K562 (cell line): Measurements from ENCODE around the gene VIM. TPM values are rescaled to one million over a fixed set of nuclear protein-coding genes. Genes with fewer than 3 reads are reported as not detected.

Experiments
- BRCA1 ChIP-seq, 2 experiments: fragments of 450-650 bp in 1 of 2; sonication (generic) in 1 of 2; formaldehyde crosslinking in 1 of 2; IDR thresholded peaks; 2 replicates each; pipeline versions ENCODE4 v1.5.0 to v1.6.1; 2017 to 2020; ENCODE audit warnings: mild to moderate bottlenecking in 1 of 2, missing genetic modification reagents in 1 of 2
- CREBBP ChIP-seq: IDR thresholded peaks from one replicate; pipeline ENCODE4 v1.6.1; 2012; ENCODE audit warnings: low read depth, mild to moderate bottlenecking, control low read depth, inconsistent platforms, low read length
- ELF2 ChIP-seq: fragments of 250-450 bp; sonication (Bioruptor Pico); IDR thresholded peaks from 2 replicates; pipeline ENCODE4 v1.5.0; 2021; ENCODE audit warnings: mild to moderate bottlenecking
- ETV5 ChIP-seq: sonication (generic); formaldehyde crosslinking; IDR thresholded peaks from 2 replicates; pipeline ENCODE4 v1.4.0; 2020; ENCODE audit warnings: low read depth, mild to moderate bottlenecking, missing genetic modification reagents
- MYC ChIP-seq, 2 experiments: fragments of 250-450 bp in 1 of 2; sonication (Bioruptor Pico) in 1 of 2; IDR thresholded peaks; 2 replicates each; pipeline versions ENCODE4 v1.5.1 to v1.6.1; 2012 to 2021; ENCODE audit warnings: low read depth in 2 of 2, borderline replicate concordance in 1 of 2, improper control_type of control experiment in 1 of 2, low read length in 1 of 2, mild to moderate bottlenecking in 1 of 2, moderate library complexity in 1 of 2
- RBM34 ChIP-seq: fragments of 200-400 bp; formaldehyde crosslinking; IDR thresholded peaks from 2 replicates; pipeline ENCODE4 v1.6.1; 2018; ENCODE audit warnings: low read length, borderline replicate concordance; ENCODE audit not compliant: insufficient read depth
- SAFB ChIP-seq: fragments of 200-400 bp; formaldehyde crosslinking; IDR thresholded peaks from 2 replicates; pipeline ENCODE4 v1.6.1; 2017; ENCODE audit warnings: low read depth, low read length, borderline replicate concordance
- XRCC3 ChIP-seq: fragments of 450-650 bp; IDR thresholded peaks from 2 replicates; pipeline ENCODE4 v1.6.1; 2017; ENCODE audit warnings: mild to moderate bottlenecking, moderate library complexity
- YBX1 ChIP-seq: fragments of 450-650 bp; IDR thresholded peaks from 2 replicates; pipeline ENCODE4 v1.7.1; 2016; ENCODE audit warnings: mild to moderate bottlenecking
- ZFPM2 ChIP-seq: fragments of 250-450 bp; sonication (Bioruptor Pico); IDR thresholded peaks from 2 replicates; pipeline ENCODE4 v1.5.1; 2022; ENCODE audit warnings: mild to moderate bottlenecking
- ZNF407 ChIP-seq: fragments of 450-650 bp; IDR thresholded peaks from 2 replicates; pipeline ENCODE4 v1.6.1; 2016; ENCODE audit warnings: low read depth
- polyA plus RNA-seq, 8 experiments: library from polyadenylated mRNA; depleted of rRNA in 4 of 8; stranded (reverse) in 5 of 8; unstranded in 3 of 8; fragments of >200 nt; fragmentation: Nextera tagmentation in 2 of 8; fragmentation: Illumina TruSeq in 1 of 8; extraction: Ambion mirVana in 2 of 8; extraction: Trizol in 1 of 8; gene quantifications; 2 replicates each; pipeline versions ENCODE4 v1.2.1 to v1.2.3, GENCODE V29; 2011 to 2014; ENCODE audit warnings: inconsistent platforms in 1 of 8, missing spikeins in 1 of 8
- total RNA-seq, 7 experiments: library from RNA; depleted of rRNA in 6 of 7; stranded (reverse); fragments of >200 nt in 6 of 7; fragmentation: Illumina TruSeq in 2 of 7; extraction: Trizol in 2 of 7; gene quantifications; 2 replicates each; pipeline versions ENCODE4 v1.2.1 to v1.2.3, GENCODE V29; 2011 to 2021; ENCODE audit warnings: low replicate concordance in 1 of 7
- TF ChIP-seq, protein P1 (sequence below), 2 experiments: fragments of 200-800 bp in 1 of 2; sonication (Bioruptor generic) in 1 of 2; sonication (generic) in 1 of 2; formaldehyde crosslinking in 1 of 2; IDR thresholded peaks in 1 of 2; conservative IDR thresholded peaks in 1 of 2; 2 replicates each; pipeline versions ENCODE4 v1.5.0 to v1.6.1; 2016 to 2020; ENCODE audit warnings: missing compliant biosample characterization in 1 of 2, missing genetic modification characterization in 1 of 2, missing genetic modification reagents in 1 of 2

The VIM gene
- total and polyA plus RNA-seq, 9 of the 15 experiments (the other 6 are each of a cell fraction or from before 2014, with no cell fraction given) = 86.0 to 621 (median 383) TPM

- no peak for TF ChIP-seq SAFB
- no peak for TF ChIP-seq XRCC3
- no peak for TF ChIP-seq ZFPM2 (CRISPR knock-in tag)
- TF ChIP-seq, protein P1, sequence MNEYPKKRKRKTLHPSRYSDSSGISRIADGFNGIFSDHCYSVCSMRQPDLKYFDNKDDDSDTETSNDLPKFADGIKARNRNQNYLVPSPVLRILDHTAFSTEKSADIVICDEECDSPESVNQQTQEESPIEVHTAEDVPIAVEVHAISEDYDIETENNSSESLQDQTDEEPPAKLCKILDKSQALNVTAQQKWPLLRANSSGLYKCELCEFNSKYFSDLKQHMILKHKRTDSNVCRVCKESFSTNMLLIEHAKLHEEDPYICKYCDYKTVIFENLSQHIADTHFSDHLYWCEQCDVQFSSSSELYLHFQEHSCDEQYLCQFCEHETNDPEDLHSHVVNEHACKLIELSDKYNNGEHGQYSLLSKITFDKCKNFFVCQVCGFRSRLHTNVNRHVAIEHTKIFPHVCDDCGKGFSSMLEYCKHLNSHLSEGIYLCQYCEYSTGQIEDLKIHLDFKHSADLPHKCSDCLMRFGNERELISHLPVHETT (CRISPR knock-in tag; conservative IDR thresholded peaks at IDR 0.05 in 1 of 2, IDR thresholded peaks at IDR 0.05 in 1 of 2) = no peak
- TF ChIP-seq RBM34 = no peak
- TF ChIP-seq ETV5 (CRISPR knock-in tag) = peak; percentile 12; the same call in 1 of the 2 replicates
- TF ChIP-seq CREBBP = no peak
- no peak for TF ChIP-seq ELF2 (CRISPR knock-in tag)
- no peak for TF ChIP-seq BRCA1 (IDR thresholded peaks at IDR 0.05)
- no peak for TF ChIP-seq BRCA1 (CRISPR knock-in tag; IDR thresholded peaks at IDR 0.05)
- no peak for TF ChIP-seq ZNF407
- TF ChIP-seq MYC (IDR thresholded peaks at IDR 0.05; ENCODE audit: low read depth, low read length) = peak; percentile 54; the same call in 1 of the 2 replicates
- peak; percentile 33; the same call in 1 of the 2 replicates for TF ChIP-seq MYC (CRISPR knock-in tag; IDR thresholded peaks at IDR 0.05; ENCODE audit: borderline replicate concordance, low read depth)
- TF ChIP-seq YBX1 = no peak
Measured at GRCh38 chr10:17229967-17230682, 2.1 kb downstream of the VIM start (continued).
